ENCODE data around the gene F10. TPM values are rescaled to one million over a fixed set of nuclear protein-coding genes. Genes with fewer than 3 reads are reported as not detected.

F10 gene
- total RNA-seq, 8 experiments from 2014 or later: 0.14 to 1.3 (median 0.57) TPM; not detected in 1

DNA sequence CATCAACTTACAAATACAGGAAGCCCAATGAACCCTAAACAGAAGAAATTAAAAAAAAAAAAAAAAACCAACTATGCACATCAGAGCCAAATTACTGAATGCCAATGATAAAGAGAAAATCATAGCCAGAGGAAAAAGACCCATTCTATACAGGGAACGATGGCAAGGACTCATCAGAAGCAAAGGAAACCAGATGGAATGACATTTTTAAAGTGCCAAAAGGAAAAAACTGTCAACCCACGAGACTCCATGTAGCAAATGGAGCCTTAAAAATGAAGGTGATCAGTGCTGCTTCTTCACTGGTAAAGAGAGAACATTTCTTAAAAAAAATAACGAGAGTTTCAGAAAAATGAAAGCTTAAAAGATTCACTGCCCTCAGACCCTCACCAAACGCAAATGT is 67.6 kb downstream of the F10 start:
- in situ Hi-C loops (cut with MboI; ENCODE audit: low pct_unique_long_range_greater_than_20kb in 2 of 9, low sequenced_read_pairs in 9 of 9, unreplicated experiment in 9 of 9): loop anchor here in 1 of 9 experiments (25.0 kb wide), 1 partner anchor 253 kb away; no protein-coding TSS in a partner anchor
- H3K4me3 ChIP-seq: no peak overlapping the region
- no peaks in the 10 kb centered on the region for H3K4me1 ChIP-seq (replicated peaks in 1 of 2)
- ATAC-seq (replicated peaks in 6 of 8): no peak
- no peak overlapping the region for H3K27ac ChIP-seq
- WGBS, 10 experiments: 62 to 100% (median 92%) methylated on average over 2 to 4 of the region's 4 CpGs

DNA sequence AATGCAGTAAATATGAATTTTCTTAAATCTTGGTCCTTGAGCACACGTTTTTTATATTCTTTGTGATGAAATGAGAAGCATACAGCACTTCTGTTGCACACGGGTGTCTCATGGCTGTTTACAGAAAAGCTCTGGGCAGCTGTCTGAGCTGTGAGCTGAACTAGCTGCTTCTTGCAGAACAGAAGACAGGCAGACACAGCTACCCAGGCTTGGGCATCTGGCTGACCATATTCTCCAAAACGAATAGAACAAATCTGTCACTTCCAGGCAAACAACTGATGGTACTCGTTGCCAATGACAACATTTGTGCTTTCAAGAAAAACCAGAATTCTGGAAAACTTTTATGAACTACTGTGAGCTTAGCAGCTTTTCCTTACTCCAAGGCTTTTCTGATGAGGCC is 69.7 kb downstream of the F10 start:
- H3K4me3 ChIP-seq: no peak overlapping the region
- ATAC-seq (replicated peaks in 6 of 8): no peak
- H3K27ac ChIP-seq: no peak overlapping the region
- no peaks in the 10 kb centered on the region for H3K4me1 ChIP-seq (replicated peaks in 1 of 2)
- WGBS, 10 experiments: 60 to 100% (median 89%) methylated on average over 1 to 3 of the region's 4 CpGs; no CpG with 5 or more reads in 2 of the 10 experiments
- in situ Hi-C loops (cut with MboI; ENCODE audit: low pct_unique_long_range_greater_than_20kb in 2 of 9, low sequenced_read_pairs in 9 of 9, unreplicated experiment in 9 of 9): loop anchor here in 1 of 9 experiments (25.0 kb wide), 1 partner anchor 255 kb away; no protein-coding TSS in a partner anchor

DNA sequence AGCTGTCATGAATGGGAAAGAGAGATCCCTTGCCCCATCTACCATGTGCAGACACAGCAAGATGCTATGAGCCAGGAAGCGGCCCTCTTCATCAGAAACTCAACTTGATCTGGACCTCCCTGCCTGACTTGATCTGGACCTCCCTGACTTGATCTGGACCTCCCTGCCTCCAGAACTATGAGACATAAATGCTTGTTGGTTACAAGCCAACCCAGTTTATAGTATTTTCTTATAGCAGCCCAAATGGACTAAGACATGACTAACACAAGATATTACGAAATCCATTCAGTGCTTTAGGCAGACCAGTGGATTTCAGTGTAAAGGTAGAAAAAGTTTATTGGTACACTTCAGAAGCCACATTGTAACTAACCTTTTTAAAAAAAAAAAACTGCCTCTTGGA is 70.3 kb downstream of the F10 start:
- WGBS, 10 experiments: 95 to 100% (median 100%) methylated on average over 1 to 2 of the region's 2 CpGs; no CpG with 5 or more reads in 3 of the 10 experiments

DNA sequence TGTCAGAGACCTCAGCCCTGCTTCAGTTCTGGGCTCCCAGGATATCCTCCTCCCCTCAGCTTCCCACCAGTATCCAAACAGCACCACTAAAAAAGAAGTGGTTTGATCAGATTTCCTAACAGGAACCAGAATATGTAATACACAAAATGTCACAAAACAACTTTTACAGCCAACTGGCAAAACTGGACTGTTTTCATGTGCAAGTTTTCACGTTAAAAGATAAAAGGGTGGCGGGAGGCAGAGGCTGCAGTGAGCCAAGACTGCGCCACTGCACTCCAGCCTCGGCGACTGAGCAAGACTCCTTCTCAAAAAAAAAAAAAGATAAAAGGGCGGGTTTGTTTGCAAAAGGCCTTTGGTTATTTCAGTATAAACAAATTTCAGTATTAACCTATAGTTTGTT is 72.8 kb downstream of the F10 start:
- in situ Hi-C loops (cut with MboI; ENCODE audit: low pct_unique_long_range_greater_than_20kb in 2 of 9, low sequenced_read_pairs in 9 of 9, unreplicated experiment in 9 of 9): loop anchor here in 1 of 9 experiments (25.0 kb wide), 1 partner anchor 258 kb away; no protein-coding TSS in a partner anchor
- H3K4me3 ChIP-seq: no peak overlapping the region
- no peak for ATAC-seq (replicated peaks in 6 of 8)
- 85 to 100% (median 91%) methylated on average over 2 to 6 of the region's 6 CpGs for WGBS, 10 experiments
- H3K27ac ChIP-seq: no peak overlapping the region
- no peaks in the 10 kb centered on the region for H3K4me1 ChIP-seq (replicated peaks in 1 of 2)

More for the DNA sequence above, 70.3 kb downstream of the F10 start:
- H3K27ac ChIP-seq: no peak overlapping the region
- peak in 2 of 8 experiments; percentile 23 to 59 for ATAC-seq (replicated peaks in 6 of 8)
- no peaks in the 10 kb centered on the region for H3K4me1 ChIP-seq (replicated peaks in 1 of 2)
- in situ Hi-C loops (cut with MboI; ENCODE audit: low pct_unique_long_range_greater_than_20kb in 2 of 9, low sequenced_read_pairs in 9 of 9, unreplicated experiment in 9 of 9): loop anchor here in 1 of 9 experiments (25.0 kb wide), 1 partner anchor 256 kb away; no protein-coding TSS in a partner anchor
- no peak overlapping the region for H3K4me3 ChIP-seq

DNA sequence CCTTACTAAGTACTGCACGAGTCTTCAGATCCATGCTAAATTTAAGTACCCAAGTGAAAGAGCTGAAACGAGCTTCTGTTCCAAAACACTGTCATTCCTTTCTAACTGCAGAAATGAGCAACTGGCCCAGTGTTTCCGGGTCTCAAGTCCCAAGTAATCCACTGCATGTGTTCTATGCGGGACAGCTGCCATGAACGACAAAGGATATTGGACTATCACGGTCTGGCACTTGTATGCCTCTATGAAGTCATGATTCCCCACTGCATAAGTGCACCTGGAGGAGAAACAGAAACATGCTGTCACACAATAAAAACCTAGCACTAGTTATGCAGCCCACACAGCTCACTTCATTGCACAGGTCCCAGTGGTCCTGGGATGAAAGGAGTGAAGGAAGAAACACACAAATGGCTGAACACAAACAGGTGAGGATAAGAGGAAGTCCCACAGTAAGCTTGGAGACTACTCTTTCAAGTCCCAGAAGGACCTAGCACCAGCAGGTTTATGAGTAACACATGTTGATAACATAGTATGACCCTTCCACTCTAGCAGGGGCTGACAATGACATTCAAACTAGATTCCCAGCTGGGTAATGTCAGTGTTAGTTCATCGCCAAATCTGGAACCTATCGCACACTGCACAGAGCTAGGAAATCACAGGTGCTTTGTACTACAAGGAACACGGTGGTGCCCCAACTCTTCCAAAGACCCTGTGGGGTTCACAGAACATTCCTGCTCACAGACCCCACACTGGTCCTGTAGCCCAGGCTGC is 74.6 kb downstream of the F10 start:
- in situ Hi-C loops (cut with MboI; ENCODE audit: low pct_unique_long_range_greater_than_20kb in 2 of 9, low sequenced_read_pairs in 9 of 9, unreplicated experiment in 9 of 9): loop anchor here in 1 of 9 experiments (25.0 kb wide), 1 partner anchor 260 kb away; no protein-coding TSS in a partner anchor
- 0 to 100% (median 94%) methylated on average over 1 to 9 of the region's 9 CpGs for WGBS, 10 experiments

More for the DNA sequence above, 74.6 kb downstream of the F10 start:
- ATAC-seq (replicated peaks in 6 of 8): no peak
- no peak overlapping the region for H3K27ac ChIP-seq
- H3K4me1 ChIP-seq (replicated peaks in 1 of 2): no peaks in the 10 kb centered on the region
- no peak overlapping the region for H3K4me3 ChIP-seq

Other genes starting within 250 kb of the F10 start
- 10 to 100 TPM in 5 of 8 experiments, 1 to 10 TPM in 3; 1.2 to 33.9 (median 24.7) TPM for gene MCF2L, start 153.6 kb upstream of the F10 start, total RNA-seq
- under 1 TPM; 0.14 to 0.76 (median 0.28) TPM for gene F7, start 17.0 kb upstream of the F10 start, total RNA-seq
- gene PROZ, start 35.8 kb downstream of the F10 start, total RNA-seq: 1 to 10 TPM in 1 of 8 experiments, under 1 TPM in 6, not detected in 1; 0.05 to 1.1 (median 0.29) TPM
- 10 to 100 TPM; 24.8 to 89.9 (median 36.3) TPM for gene PCID2, start 85.9 kb downstream of the F10 start, total RNA-seq
- gene CUL4A, start 86.8 kb downstream of the F10 start, total RNA-seq: 100 to 1,000 TPM in 2 of 8 experiments, 10 to 100 TPM in 6; 17.5 to 114 (median 39.1) TPM
- gene LAMP1, start 174.4 kb downstream of the F10 start, total RNA-seq: 100 to 1,000 TPM in 3 of 8 experiments, 10 to 100 TPM in 5; 41.5 to 367 (median 70.1) TPM
- 1 to 10 TPM; 1.1 to 7.7 (median 2.0) TPM for gene GRTP1, start 241.3 kb downstream of the F10 start, total RNA-seq